ENCODE results near the gene ZBTB33. TPM values are rescaled to one million over a fixed set of nuclear protein-coding genes. Genes with fewer than 3 reads are reported as not detected.

Gene ZBTB33
- total and polyA plus RNA-seq, 4 donors = 6.1 to 18.1 (median 11.5) TPM

DNA sequence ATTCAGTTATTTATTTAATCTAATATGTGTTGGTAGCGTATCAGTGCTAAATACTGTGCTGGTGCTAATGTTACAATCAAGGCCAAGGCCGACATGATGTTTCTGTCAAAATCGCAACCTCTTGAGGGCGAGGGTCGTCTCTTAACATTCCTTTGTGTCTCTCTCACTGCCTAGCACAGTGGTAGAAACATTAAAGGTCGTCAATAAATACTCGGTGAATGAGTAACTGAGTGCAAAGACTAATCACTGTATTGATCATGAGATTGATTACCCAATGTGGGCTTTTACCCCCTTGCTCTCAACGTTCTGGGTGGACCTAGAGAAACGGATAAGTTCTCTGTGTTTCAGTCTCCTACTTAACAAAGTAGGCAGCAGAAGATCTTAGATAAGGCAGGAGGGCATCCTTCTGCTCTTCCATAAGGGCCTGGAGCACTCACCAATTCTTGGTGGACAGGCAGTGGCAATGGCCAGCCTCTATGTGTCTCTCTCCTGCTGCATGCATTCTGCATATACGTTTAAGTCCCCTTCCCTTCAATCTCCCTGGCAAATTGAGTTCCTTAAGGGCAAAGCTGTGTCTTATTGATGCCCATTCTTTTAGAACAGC, 30.5 kb downstream of the ZBTB33 start:
- WGBS = 57% methylated on average over 10 of the region's 10 CpGs
- H3K4me3 ChIP-seq (ENCODE audit: low read depth in 1 of 3, low read length in 3 of 3) = no peak overlapping the region
- no peaks in the 10 kb centered on the region for H3K27me3 ChIP-seq (ENCODE audit: control insufficient read depth in 4 of 4, insufficient read depth in 4 of 4, low read length in 3 of 4)
- no peaks in the 10 kb centered on the region for H3K9me3 ChIP-seq (ENCODE audit: control insufficient read depth in 4 of 4, low read length in 3 of 4)
- no peak overlapping the region for H3K27ac ChIP-seq (ENCODE audit: low read depth in 1 of 2, low read length in 2 of 2)
- H3K36me3 ChIP-seq (ENCODE audit: control insufficient read depth in 4 of 4, insufficient read depth in 3 of 4, low read depth in 1 of 4, low read length in 3 of 4) = no peaks in the 10 kb centered on the region
- no peaks in the 10 kb centered on the region for H3K4me1 ChIP-seq (ENCODE audit: control insufficient read depth in 4 of 4, insufficient read depth in 4 of 4, low read length in 3 of 4)
- no peak overlapping the region for H3K9ac ChIP-seq (ENCODE audit: low read depth in 1 of 2, low read length in 2 of 2)
- TF ChIP-seq SP1 (IDR thresholded peaks at IDR 0.05) (peak; percentile 45), HNF4G (IDR thresholded peaks at IDR 0.05) (no peak), HNF4A (conservative IDR thresholded peaks at IDR 0.05) (peak in 1 of 2 donors; percentile 45), GABPA (IDR thresholded peaks at IDR 0.05 in 1 of 2, conservative IDR thresholded peaks at IDR 0.05 in 1 of 2) (no peak)
- TF ChIP-seq, protein P1, sequence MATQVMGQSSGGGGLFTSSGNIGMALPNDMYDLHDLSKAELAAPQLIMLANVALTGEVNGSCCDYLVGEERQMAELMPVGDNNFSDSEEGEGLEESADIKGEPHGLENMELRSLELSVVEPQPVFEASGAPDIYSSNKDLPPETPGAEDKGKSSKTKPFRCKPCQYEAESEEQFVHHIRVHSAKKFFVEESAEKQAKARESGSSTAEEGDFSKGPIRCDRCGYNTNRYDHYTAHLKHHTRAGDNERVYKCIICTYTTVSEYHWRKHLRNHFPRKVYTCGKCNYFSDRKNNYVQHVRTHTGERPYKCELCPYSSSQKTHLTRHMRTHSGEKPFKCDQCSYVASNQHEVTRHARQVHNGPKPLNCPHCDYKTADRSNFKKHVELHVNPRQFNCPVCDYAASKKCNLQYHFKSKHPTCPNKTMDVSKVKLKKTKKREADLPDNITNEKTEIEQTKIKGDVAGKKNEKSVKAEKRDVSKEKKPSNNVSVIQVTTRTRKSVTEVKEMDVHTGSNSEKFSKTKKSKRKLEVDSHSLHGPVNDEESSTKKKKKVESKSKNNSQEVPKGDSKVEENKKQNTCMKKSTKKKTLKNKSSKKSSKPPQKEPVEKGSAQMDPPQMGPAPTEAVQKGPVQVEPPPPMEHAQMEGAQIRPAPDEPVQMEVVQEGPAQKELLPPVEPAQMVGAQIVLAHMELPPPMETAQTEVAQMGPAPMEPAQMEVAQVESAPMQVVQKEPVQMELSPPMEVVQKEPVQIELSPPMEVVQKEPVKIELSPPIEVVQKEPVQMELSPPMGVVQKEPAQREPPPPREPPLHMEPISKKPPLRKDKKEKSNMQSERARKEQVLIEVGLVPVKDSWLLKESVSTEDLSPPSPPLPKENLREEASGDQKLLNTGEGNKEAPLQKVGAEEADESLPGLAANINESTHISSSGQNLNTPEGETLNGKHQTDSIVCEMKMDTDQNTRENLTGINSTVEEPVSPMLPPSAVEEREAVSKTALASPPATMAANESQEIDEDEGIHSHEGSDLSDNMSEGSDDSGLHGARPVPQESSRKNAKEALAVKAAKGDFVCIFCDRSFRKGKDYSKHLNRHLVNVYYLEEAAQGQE (IDR thresholded peaks at IDR 0.05) = no peak
- DNase-seq (ENCODE audit: low spot score) = no peak

DNA sequence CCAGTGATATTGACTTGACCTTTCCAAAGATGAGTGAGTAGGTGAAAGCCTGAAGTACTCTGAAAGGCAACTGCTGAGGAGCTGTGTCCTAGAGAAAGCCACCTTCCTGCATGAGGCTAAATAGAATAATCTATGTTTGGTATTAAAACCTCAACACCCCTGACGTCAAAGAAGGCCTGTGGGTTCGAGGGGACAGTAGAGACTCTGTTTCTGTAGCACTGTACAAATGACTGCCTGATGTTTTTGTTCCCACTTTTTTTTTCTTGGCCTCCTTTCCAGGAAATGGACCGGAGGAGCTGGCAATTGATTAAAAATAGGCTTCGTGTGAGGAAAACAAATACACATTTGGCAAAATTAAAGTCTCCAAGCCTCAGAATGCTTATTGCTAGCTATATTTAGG, 31.1 kb downstream of the ZBTB33 start:
- Histone ChIP-seq H3K27me3 (ENCODE audit: control insufficient read depth in 4 of 4, insufficient read depth in 4 of 4, low read length in 3 of 4) (no peaks in the 10 kb centered on the region), H3K4me1 (ENCODE audit: control insufficient read depth in 4 of 4, insufficient read depth in 4 of 4, low read length in 3 of 4) (no peaks in the 10 kb centered on the region), H3K27ac (ENCODE audit: low read depth in 1 of 2, low read length in 2 of 2) (no peak overlapping the region), H3K36me3 (ENCODE audit: control insufficient read depth in 4 of 4, insufficient read depth in 3 of 4, low read depth in 1 of 4, low read length in 3 of 4) (no peaks in the 10 kb centered on the region), H3K9ac (ENCODE audit: low read depth in 1 of 2, low read length in 2 of 2) (no peak overlapping the region), H3K4me3 (ENCODE audit: low read depth in 1 of 3, low read length in 3 of 3) (no peak overlapping the region), H3K9me3 (ENCODE audit: control insufficient read depth in 4 of 4, low read length in 3 of 4) (no peaks in the 10 kb centered on the region)
- WGBS = 42% methylated on average over 4 of the region's 4 CpGs
- no peak for DNase-seq (ENCODE audit: low spot score)
- TF ChIP-seq YY1 (IDR thresholded peaks at IDR 0.05) = no peak
- no peak for TF ChIP-seq GABPA (IDR thresholded peaks at IDR 0.05 in 1 of 2, conservative IDR thresholded peaks at IDR 0.05 in 1 of 2)
- TF ChIP-seq, protein P1 (IDR thresholded peaks at IDR 0.05) = no peak
- no peak for TF ChIP-seq FOXA1 (IDR thresholded peaks at IDR 0.05)
- TF ChIP-seq HNF4A (conservative IDR thresholded peaks at IDR 0.05) = no peak
- TF ChIP-seq RXRA (IDR thresholded peaks at IDR 0.05) = no peak
- TF ChIP-seq, protein P2, sequence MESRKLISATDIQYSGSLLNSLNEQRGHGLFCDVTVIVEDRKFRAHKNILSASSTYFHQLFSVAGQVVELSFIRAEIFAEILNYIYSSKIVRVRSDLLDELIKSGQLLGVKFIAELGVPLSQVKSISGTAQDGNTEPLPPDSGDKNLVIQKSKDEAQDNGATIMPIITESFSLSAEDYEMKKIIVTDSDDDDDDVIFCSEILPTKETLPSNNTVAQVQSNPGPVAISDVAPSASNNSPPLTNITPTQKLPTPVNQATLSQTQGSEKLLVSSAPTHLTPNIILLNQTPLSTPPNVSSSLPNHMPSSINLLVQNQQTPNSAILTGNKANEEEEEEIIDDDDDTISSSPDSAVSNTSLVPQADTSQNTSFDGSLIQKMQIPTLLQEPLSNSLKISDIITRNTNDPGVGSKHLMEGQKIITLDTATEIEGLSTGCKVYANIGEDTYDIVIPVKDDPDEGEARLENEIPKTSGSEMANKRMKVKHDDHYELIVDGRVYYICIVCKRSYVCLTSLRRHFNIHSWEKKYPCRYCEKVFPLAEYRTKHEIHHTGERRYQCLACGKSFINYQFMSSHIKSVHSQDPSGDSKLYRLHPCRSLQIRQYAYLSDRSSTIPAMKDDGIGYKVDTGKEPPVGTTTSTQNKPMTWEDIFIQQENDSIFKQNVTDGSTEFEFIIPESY (IDR thresholded peaks at IDR 0.05) = no peak
- TF ChIP-seq FOXA2 (IDR thresholded peaks at IDR 0.05) = no peak
- no peak for TF ChIP-seq HNF4G (IDR thresholded peaks at IDR 0.05)
- TF ChIP-seq, protein P3, sequence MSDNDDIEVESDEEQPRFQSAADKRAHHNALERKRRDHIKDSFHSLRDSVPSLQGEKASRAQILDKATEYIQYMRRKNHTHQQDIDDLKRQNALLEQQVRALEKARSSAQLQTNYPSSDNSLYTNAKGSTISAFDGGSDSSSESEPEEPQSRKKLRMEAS (IDR thresholded peaks at IDR 0.05) = no peak
- TF ChIP-seq NR2F2 (IDR thresholded peaks at IDR 0.05) = no peak
- no peak for TF ChIP-seq RAD21 (IDR thresholded peaks at IDR 0.05)
- no peak for TF ChIP-seq TAF1 (conservative IDR thresholded peaks at IDR 0.05)
- TF ChIP-seq, protein P4, sequence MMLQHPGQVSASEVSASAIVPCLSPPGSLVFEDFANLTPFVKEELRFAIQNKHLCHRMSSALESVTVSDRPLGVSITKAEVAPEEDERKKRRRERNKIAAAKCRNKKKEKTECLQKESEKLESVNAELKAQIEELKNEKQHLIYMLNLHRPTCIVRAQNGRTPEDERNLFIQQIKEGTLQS (IDR thresholded peaks at IDR 0.05) = no peak
- TF ChIP-seq, protein P5, sequence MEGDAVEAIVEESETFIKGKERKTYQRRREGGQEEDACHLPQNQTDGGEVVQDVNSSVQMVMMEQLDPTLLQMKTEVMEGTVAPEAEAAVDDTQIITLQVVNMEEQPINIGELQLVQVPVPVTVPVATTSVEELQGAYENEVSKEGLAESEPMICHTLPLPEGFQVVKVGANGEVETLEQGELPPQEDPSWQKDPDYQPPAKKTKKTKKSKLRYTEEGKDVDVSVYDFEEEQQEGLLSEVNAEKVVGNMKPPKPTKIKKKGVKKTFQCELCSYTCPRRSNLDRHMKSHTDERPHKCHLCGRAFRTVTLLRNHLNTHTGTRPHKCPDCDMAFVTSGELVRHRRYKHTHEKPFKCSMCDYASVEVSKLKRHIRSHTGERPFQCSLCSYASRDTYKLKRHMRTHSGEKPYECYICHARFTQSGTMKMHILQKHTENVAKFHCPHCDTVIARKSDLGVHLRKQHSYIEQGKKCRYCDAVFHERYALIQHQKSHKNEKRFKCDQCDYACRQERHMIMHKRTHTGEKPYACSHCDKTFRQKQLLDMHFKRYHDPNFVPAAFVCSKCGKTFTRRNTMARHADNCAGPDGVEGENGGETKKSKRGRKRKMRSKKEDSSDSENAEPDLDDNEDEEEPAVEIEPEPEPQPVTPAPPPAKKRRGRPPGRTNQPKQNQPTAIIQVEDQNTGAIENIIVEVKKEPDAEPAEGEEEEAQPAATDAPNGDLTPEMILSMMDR (IDR thresholded peaks at IDR 0.05; ENCODE audit: low read depth, low read length, missing input control) = no peak
